Measurements from ENCODE around the gene INTS6.

- TF ChIP-seq CTCF (IDR thresholded peaks at IDR 0.05), result no peak
- TF ChIP-seq POLR2A (IDR thresholded peaks at IDR 0.05), result no peak
- no peak for TF ChIP-seq POLR2AphosphoS5 (IDR thresholded peaks at IDR 0.05)
- no peak for TF ChIP-seq EP300 (IDR thresholded peaks at IDR 0.05; ENCODE audit: low read depth)
These were observed 124.3 kb downstream of the INTS6 start for GRCh38 chr13:51328488-51328887.
